ENCODE data around the gene KRTAP9-1. TPM values are rescaled to one million over a fixed set of nuclear protein-coding genes. Genes with fewer than 3 reads are reported as not detected.
A peak's percentile ranks its signal among the peaks of the same experiment; 100 is the strongest.
"Not testable (repeated sequence)": the region's sequence is repeated elsewhere in the genome, so short reads cannot be mapped to it uniquely, and the experiment has no call there.

Gene KRTAP9-1, protein sequence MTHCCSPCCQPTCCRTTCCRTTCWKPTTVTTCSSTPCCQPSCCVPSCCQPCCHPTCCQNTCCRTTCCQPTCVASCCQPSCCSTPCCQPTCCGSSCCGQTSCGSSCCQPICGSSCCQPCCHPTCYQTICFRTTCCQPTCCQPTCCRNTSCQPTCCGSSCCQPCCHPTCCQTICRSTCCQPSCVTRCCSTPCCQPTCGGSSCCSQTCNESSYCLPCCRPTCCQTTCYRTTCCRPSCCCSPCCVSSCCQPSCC
- total RNA-seq (2016; rRNA removed; fragmentation: Illumina TruSeq; extraction: Trizol) (not detected in 2 replicates), polyA plus RNA-seq (2011; rRNA removed) (not detected in 2 replicates), polyA minus RNA-seq (2011; rRNA and poly(A)+ RNA removed; ENCODE audit: low replicate concordance) (not detected in 2 replicates), Bru-seq, nascent RNA (not detected), BruChase-seq, experiment 1, labeled RNA remaining after a 6-hour chase (not detected), BruChase-seq, experiment 2, labeled RNA remaining after a 2-hour chase (not detected)
- not detected in 2 replicates for total RNA-seq (2016; cell fraction: cytosol; rRNA removed; fragmentation: Illumina TruSeq; extraction: Trizol; ENCODE audit: low read depth)
- not detected in 2 replicates for total RNA-seq (2016; cell fraction: insoluble cytoplasmic fraction; rRNA removed; fragmentation: Illumina TruSeq; extraction: Trizol)
- not detected in 2 replicates for total RNA-seq (2016; cell fraction: membrane; rRNA removed; fragmentation: Illumina TruSeq; extraction: Trizol)
- not detected in 2 replicates for total RNA-seq (2016; cell fraction: nucleus; rRNA removed; fragmentation: Illumina TruSeq; extraction: Trizol)
- polyA plus RNA-seq (2011; cell fraction: cytosol; rRNA removed) = not detected in 2 replicates
- polyA plus RNA-seq (2011; cell fraction: nucleus; rRNA removed) = not detected in 2 replicates
- polyA plus RNA-seq (2012) = not detected in 2 replicates
- not detected in 2 replicates for polyA plus RNA-seq (2016; cell fraction: cytosol; fragmentation: Illumina TruSeq; extraction: Trizol; ENCODE audit: low read depth)
- polyA plus RNA-seq (2016; cell fraction: insoluble cytoplasmic fraction; fragmentation: Illumina TruSeq; extraction: Trizol; ENCODE audit: low read depth) = not detected in 2 replicates
- not detected in 2 replicates for polyA plus RNA-seq (2016; cell fraction: membrane; fragmentation: Illumina TruSeq; extraction: Trizol; ENCODE audit: low read depth)
- polyA plus RNA-seq (2016; cell fraction: nucleus; fragmentation: Illumina TruSeq; extraction: Trizol; ENCODE audit: insufficient read depth, low read depth) = not detected in 2 replicates
- polyA minus RNA-seq (2011; cell fraction: cytosol; rRNA and poly(A)+ RNA removed) = not detected in 2 replicates
- not detected in 2 replicates for polyA minus RNA-seq (2011; cell fraction: nucleus; rRNA and poly(A)+ RNA removed)
- long read RNA-seq, experiment 1 = 0 reads
- long read RNA-seq, experiment 2 = 0 reads

DNA sequence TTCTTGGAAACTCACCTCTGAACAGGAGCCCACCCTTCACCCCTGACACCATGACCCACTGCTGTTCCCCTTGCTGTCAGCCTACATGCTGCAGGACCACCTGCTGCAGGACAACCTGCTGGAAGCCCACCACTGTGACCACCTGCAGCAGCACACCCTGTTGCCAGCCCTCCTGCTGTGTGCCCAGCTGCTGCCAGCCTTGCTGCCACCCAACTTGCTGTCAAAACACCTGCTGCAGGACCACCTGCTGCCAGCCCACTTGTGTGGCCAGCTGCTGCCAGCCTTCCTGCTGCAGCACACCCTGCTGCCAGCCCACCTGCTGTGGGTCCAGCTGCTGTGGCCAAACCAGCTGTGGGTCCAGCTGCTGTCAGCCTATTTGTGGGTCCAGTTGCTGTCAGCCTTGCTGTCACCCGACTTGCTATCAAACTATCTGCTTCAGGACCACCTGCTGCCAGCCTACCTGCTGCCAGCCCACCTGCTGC is at the start of gene KRTAP9-1:
Gene KRTAP9-1, plus strand, starts transcription at position 51 of the 482 bp plus-strand sequence. Its CDS starts 0 bp downstream, at position 51.
- in situ Hi-C loops (cut with HindIII; ENCODE audit: extremely low pct_ligation_motif_present, low pct_unique_long_range_greater_than_20kb); CTCF ChIA-PET (ENCODE audit: low intra/inter-chr PET ratio, low total read pairs); H3K27me3 ChIP-seq (ENCODE audit: control insufficient read depth in 1 of 2, insufficient read depth in 2 of 2, low read length in 2 of 2); H3K9me3 ChIP-seq (ENCODE audit: low read length); ATAC-seq; H3K36me3 ChIP-seq (replicated peaks in 1 of 2; ENCODE audit: control insufficient read depth in 1 of 2, insufficient read depth in 2 of 2, low read length in 2 of 2); intact Hi-C loops (cut with micrococcal nuclease; ENCODE audit: unreplicated experiment); FAIRE-seq; H4K20me1 ChIP-seq (ENCODE audit: insufficient read depth, low read length); H3K27ac ChIP-seq (ENCODE audit: extremely low read length, insufficient read depth, low read length); H2AFZ ChIP-seq (ENCODE audit: low read length); H3K9ac ChIP-seq (ENCODE audit: insufficient read depth, low read depth, low read length); DNase-seq (ENCODE audit: low spot score); H3K79me2 ChIP-seq (ENCODE audit: insufficient read depth, low read length); BruUV-seq (replicated peaks); POLR2A ChIA-PET; H3K4me3 ChIP-seq (replicated peaks in 1 of 3; ENCODE audit: insufficient read depth in 1 of 3, low read depth in 2 of 3, low read length in 3 of 3); H3K4me2 ChIP-seq (ENCODE audit: low read depth, low read length); H3K4me1 ChIP-seq (ENCODE audit: insufficient read depth, low read length): not testable (repeated sequence)
- 0% methylated on average over 1 of the region's 1 CpG for WGBS (ENCODE audit: low lambda C conversion rate)
- TF ChIP-seq, protein P1, sequence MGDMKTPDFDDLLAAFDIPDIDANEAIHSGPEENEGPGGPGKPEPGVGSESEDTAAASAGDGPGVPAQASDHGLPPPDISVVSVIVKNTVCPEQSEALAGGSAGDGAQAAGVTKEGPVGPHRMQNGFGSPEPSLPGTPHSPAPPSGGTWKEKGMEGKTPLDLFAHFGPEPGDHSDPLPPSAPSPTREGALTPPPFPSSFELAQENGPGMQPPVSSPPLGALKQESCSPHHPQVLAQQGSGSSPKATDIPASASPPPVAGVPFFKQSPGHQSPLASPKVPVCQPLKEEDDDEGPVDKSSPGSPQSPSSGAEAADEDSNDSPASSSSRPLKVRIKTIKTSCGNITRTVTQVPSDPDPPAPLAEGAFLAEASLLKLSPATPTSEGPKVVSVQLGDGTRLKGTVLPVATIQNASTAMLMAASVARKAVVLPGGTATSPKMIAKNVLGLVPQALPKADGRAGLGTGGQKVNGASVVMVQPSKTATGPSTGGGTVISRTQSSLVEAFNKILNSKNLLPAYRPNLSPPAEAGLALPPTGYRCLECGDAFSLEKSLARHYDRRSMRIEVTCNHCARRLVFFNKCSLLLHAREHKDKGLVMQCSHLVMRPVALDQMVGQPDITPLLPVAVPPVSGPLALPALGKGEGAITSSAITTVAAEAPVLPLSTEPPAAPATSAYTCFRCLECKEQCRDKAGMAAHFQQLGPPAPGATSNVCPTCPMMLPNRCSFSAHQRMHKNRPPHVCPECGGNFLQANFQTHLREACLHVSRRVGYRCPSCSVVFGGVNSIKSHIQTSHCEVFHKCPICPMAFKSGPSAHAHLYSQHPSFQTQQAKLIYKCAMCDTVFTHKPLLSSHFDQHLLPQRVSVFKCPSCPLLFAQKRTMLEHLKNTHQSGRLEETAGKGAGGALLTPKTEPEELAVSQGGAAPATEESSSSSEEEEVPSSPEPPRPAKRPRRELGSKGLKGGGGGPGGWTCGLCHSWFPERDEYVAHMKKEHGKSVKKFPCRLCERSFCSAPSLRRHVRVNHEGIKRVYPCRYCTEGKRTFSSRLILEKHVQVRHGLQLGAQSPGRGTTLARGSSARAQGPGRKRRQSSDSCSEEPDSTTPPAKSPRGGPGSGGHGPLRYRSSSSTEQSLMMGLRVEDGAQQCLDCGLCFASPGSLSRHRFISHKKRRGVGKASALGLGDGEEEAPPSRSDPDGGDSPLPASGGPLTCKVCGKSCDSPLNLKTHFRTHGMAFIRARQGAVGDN (CRISPR knock-in tag; IDR thresholded peaks at IDR 0.05) = 0 out of 2 replicates have a peak, but pooled peaks have one; percentile 10
- peak; percentile 41; the same call in 1 of the 2 replicates for TF ChIP-seq ZNF225 (CRISPR knock-in tag; IDR thresholded peaks at IDR 0.05)
